HG02981 (cell line): ENCODE results near the gene BMP7.

ENCODE experiments used
- ATAC-seq: cut with Tn5 transposase; IDR thresholded peaks from one replicate; pipeline ENCODE4 v1.9.1; 2021; ENCODE audit warnings: mild to moderate bottlenecking, moderate library complexity; ENCODE audit not compliant: unreplicated experiment

BMP7 gene

GRCh38 chr20:57234556-57235251 lies 31.7 kb downstream of the BMP7 start:
- no peak for ATAC-seq

GRCh38 chr20:57231951-57232428 lies 34.5 kb downstream of the BMP7 start:
- no peak for ATAC-seq

- ATAC-seq: no peak
Observed at GRCh38 chr20:57231161-57231560, 35.3 kb downstream of the BMP7 start.

GRCh38 chr20:57230247-57230646 lies 36.2 kb downstream of the BMP7 start:
- ATAC-seq: no peak

- no peak for ATAC-seq
Observed at GRCh38 chr20:57229490-57229889, 37.0 kb downstream of the BMP7 start.

GRCh38 chr20:57225830-57226229 lies 40.6 kb downstream of the BMP7 start:
- no peak for ATAC-seq

- no peak for ATAC-seq
Observed at GRCh38 chr20:57225197-57225733, 41.2 kb downstream of the BMP7 start.

GRCh38 chr20:57224641-57225138 lies 41.8 kb downstream of the BMP7 start:
- no peak for ATAC-seq

GRCh38 chr20:57223648-57224489 lies 42.6 kb downstream of the BMP7 start:
- no peak for ATAC-seq

- no peak for ATAC-seq
Observed at GRCh38 chr20:57222631-57222950, 43.9 kb downstream of the BMP7 start.

GRCh38 chr20:57221916-57222630 lies 44.4 kb downstream of the BMP7 start:
- no peak for ATAC-seq

- ATAC-seq: no peak
Observed at GRCh38 chr20:57220337-57221145, 45.9 kb downstream of the BMP7 start.

- no peak for ATAC-seq
Observed at GRCh38 chr20:57219071-57219677, 47.3 kb downstream of the BMP7 start.

GRCh38 chr20:57218489-57218888 lies 48.0 kb downstream of the BMP7 start:
- no peak for ATAC-seq

- ATAC-seq: no peak
Observed at GRCh38 chr20:57217802-57218201, 48.6 kb downstream of the BMP7 start.

GRCh38 chr20:57216669-57217068 lies 49.8 kb downstream of the BMP7 start:
- ATAC-seq: no peak

GRCh38 chr20:57215826-57216471 lies 50.5 kb downstream of the BMP7 start:
- ATAC-seq: no peak

GRCh38 chr20:57215426-57215825 lies 51.0 kb downstream of the BMP7 start:
- no peak for ATAC-seq

- no peak for ATAC-seq
Observed at GRCh38 chr20:57214948-57215347, 51.5 kb downstream of the BMP7 start.
